Keratinocyte (primary cell): ENCODE data around the gene CARMIL1. TPM values are rescaled to one million over a fixed set of nuclear protein-coding genes. Genes with fewer than 3 reads are reported as not detected.

Source experiments
- DNase-seq: peaks from one replicate; pipeline ENCODE4 v3.0.0-alpha.2; 2011; ENCODE audit warnings: low read depth, missing footprints, low spot score
- FAIRE-seq: peaks from 2 replicates; lab custom pipeline; 2011; peaks lifted over from hg19 to GRCh38; lab: Jason Lieb, UNC
- H2AFZ ChIP-seq: 2 replicates; pipeline ENCODE4 v1.6.0; 2012; ENCODE audit warnings: low read length, control low read depth, inconsistent platforms; ENCODE audit not compliant: control insufficient read depth
- H3K27ac ChIP-seq: 2 replicates; pipeline ENCODE4 v1.5.1; 2011; ENCODE audit warnings: low read length; ENCODE audit not compliant: control insufficient read depth, insufficient read depth
- H3K27me3 ChIP-seq: 3 replicates; pipeline ENCODE4 v1.6.0; 2011; ENCODE audit warnings: low read length; ENCODE audit not compliant: control insufficient read depth, insufficient read depth; ENCODE audit errors: extremely low read depth
- H3K36me3 ChIP-seq, 2 experiments: 2 replicates in 1 of 2; 3 replicates in 1 of 2; pipeline ENCODE4 v1.5.1; 2011; ENCODE audit warnings: low read length in 2 of 2, mild to moderate bottlenecking in 1 of 2; ENCODE audit not compliant: control insufficient read depth in 2 of 2, insufficient read depth in 2 of 2; ENCODE audit errors: extremely low read depth in 1 of 2
- H3K4me1 ChIP-seq: 3 replicates; pipeline ENCODE4 v1.5.1; 2011; ENCODE audit warnings: low read length; ENCODE audit not compliant: control insufficient read depth, insufficient read depth; ENCODE audit errors: extremely low read depth
- H3K4me2 ChIP-seq: 3 replicates; pipeline ENCODE4 v1.6.0; 2011; ENCODE audit warnings: low read depth, low read length; ENCODE audit not compliant: control insufficient read depth, insufficient read depth; ENCODE audit errors: extremely low read depth
- H3K4me3 ChIP-seq, 3 experiments: fragments of 200-600 bp in 1 of 3; sonication (generic) in 1 of 3; 2 replicates in 2 of 3; 3 replicates in 1 of 3; pipeline ENCODE4 v1.5.1; 2011 to 2016; ENCODE audit warnings: low read length in 3 of 3, mild to moderate bottlenecking in 3 of 3, control low read depth in 2 of 3, inconsistent platforms in 1 of 3, low read depth in 1 of 3, mixed read lengths in 1 of 3, mixed run types in 1 of 3, moderate library complexity in 1 of 3; ENCODE audit not compliant: control insufficient read depth in 2 of 3, insufficient read depth in 2 of 3; ENCODE audit errors: extremely low read depth in 1 of 3
- H3K79me2 ChIP-seq: 2 replicates; pipeline ENCODE4 v1.6.0; 2012; ENCODE audit warnings: low read length; ENCODE audit not compliant: control insufficient read depth, insufficient read depth
- H3K9ac ChIP-seq: 3 replicates; pipeline ENCODE4 v1.6.0; 2011; ENCODE audit warnings: low read length; ENCODE audit not compliant: control insufficient read depth, insufficient read depth; ENCODE audit errors: extremely low read depth
- H3K9me1 ChIP-seq: 3 replicates; pipeline ENCODE4 v1.6.0; 2011; ENCODE audit warnings: low read length; ENCODE audit not compliant: control insufficient read depth, insufficient read depth; ENCODE audit errors: extremely low read depth
- H3K9me3 ChIP-seq: 2 replicates; pipeline ENCODE4 v1.5.1; 2012; ENCODE audit warnings: low read depth, low read length; ENCODE audit not compliant: control insufficient read depth
- H4K20me1 ChIP-seq: 3 replicates; pipeline ENCODE4 v1.6.0; 2011; ENCODE audit warnings: low read length; ENCODE audit not compliant: control insufficient read depth, insufficient read depth; ENCODE audit errors: extremely low read depth
- CTCF ChIP-seq, 3 experiments: IDR thresholded peaks in 1 of 3; conservative IDR thresholded peaks in 1 of 3; optimal IDR thresholded peaks in 1 of 3; 2 replicates in 2 of 3; 3 replicates in 1 of 3; pipeline versions ENCODE3 to v1.5.1; 2011; ENCODE audit warnings: low read length in 3 of 3, mild to moderate bottlenecking in 3 of 3, moderate library complexity in 2 of 3, control low read depth in 1 of 3, inconsistent platforms in 1 of 3; ENCODE audit not compliant: insufficient read depth in 2 of 3; ENCODE audit errors: extremely low read depth in 1 of 3
- EZH2 ChIP-seq: IDR thresholded peaks from one replicate; pipeline ENCODE4 v1.6.1; 2012; ENCODE audit warnings: inconsistent platforms, mild to moderate bottlenecking, low read length, moderate library complexity
- dilution Hi-C: fragments of 300-500 bp; cut with MboI; formaldehyde crosslinking; loops from one replicate; pipeline ENCODE4 v1.7.0; 2020; ENCODE audit warnings: low sequenced_read_pairs; ENCODE audit not compliant: extremely low pct_ligation_motif_present
- polyA plus RNA-seq, 5 experiments: library from polyadenylated mRNA; depleted of rRNA in 3 of 5; stranded (reverse) in 3 of 5; stranded (forward) in 1 of 5; unstranded in 1 of 5; fragments of >200 nt; gene quantifications; 1 replicate in 1 of 5; 2 replicates in 3 of 5; 3 replicates in 1 of 5; pipeline versions ENCODE4 v1.2.1 to v1.2.3, GENCODE V29; 2011 to 2012; ENCODE audit warnings: missing spikeins in 2 of 5, low read depth in 1 of 5, low replicate concordance in 1 of 5

The CARMIL1 gene
- polyA plus RNA-seq, 1 donor (not counting 4 experiments of a cell fraction or from before 2014, with no cell fraction given): 18.9 TPM

- H3K4me2 ChIP-seq: no peak overlapping the region
- no peaks in the 10 kb centered on the region for H3K27me3 ChIP-seq
- H4K20me1 ChIP-seq: no peaks in the 10 kb centered on the region
- no peaks in the 10 kb centered on the region for H3K9me1 ChIP-seq
- TF ChIP-seq EZH2: no peak
- TF ChIP-seq CTCF (optimal IDR thresholded peaks at IDR 0.05 in 1 of 3, IDR thresholded peaks at IDR 0.05 in 1 of 3, conservative IDR thresholded peaks at IDR 0.05 in 1 of 3; ENCODE audit: extremely low read depth in 1 of 3, insufficient read depth in 2 of 3, low read length in 3 of 3): no peak
- no peaks in the 10 kb centered on the region for H3K9me3 ChIP-seq
- no peaks in the 10 kb centered on the region for H3K36me3 ChIP-seq
- H2AFZ ChIP-seq: no peak overlapping the region
- dilution Hi-C loops: no loop called here
- H3K4me3 ChIP-seq: no peak overlapping the region
- peaks cover 5% of the 10 kb centered on the region for H3K4me1 ChIP-seq
- no peak overlapping the region for H3K27ac ChIP-seq
- no peak for DNase-seq
- H3K9ac ChIP-seq: no peak overlapping the region
- H3K79me2 ChIP-seq: no peaks in the 10 kb centered on the region
- no peak for FAIRE-seq
Observed at GRCh38 chr6:25266456-25267100, 12.6 kb upstream of the CARMIL1 start.

GRCh38 chr6:25267662-25268061, 11.5 kb upstream of the CARMIL1 start:
- Histone ChIP-seq H3K27me3 (no peaks in the 10 kb centered on the region), H2AFZ (no peak overlapping the region), H3K36me3 (no peaks in the 10 kb centered on the region), H3K4me2 (no peak overlapping the region), H3K4me3 (no peak overlapping the region), H3K79me2 (no peaks in the 10 kb centered on the region), H4K20me1 (no peaks in the 10 kb centered on the region), H3K9ac (no peak overlapping the region), H3K4me1 (peaks cover 5% of the 10 kb centered on the region), H3K9me1 (no peaks in the 10 kb centered on the region), H3K9me3 (no peaks in the 10 kb centered on the region), H3K27ac (no peak overlapping the region)
- no peak for TF ChIP-seq EZH2
- no peak for TF ChIP-seq CTCF (optimal IDR thresholded peaks at IDR 0.05 in 1 of 3, IDR thresholded peaks at IDR 0.05 in 1 of 3, conservative IDR thresholded peaks at IDR 0.05 in 1 of 3; ENCODE audit: extremely low read depth in 1 of 3, insufficient read depth in 2 of 3, low read length in 3 of 3)
- dilution Hi-C loops: no loop called here
- FAIRE-seq: no peak
- no peak for DNase-seq
